H1 (cell line): ENCODE measurements around the gene ADGRA3. TPM values are rescaled to one million over a fixed set of nuclear protein-coding genes. Genes with fewer than 3 reads are reported as not detected.
A peak's percentile ranks its signal among the peaks of the same experiment; 100 is the strongest.

Source experiments
- CTCF ChIA-PET: fragments of 300-600 bp; sonication (Branson Sonifier 250); formaldehyde crosslinking; loops from one replicate; lab custom pipeline; 2021; ENCODE audit not compliant: partially characterized antibody; lab: Charles Lee
- POLR2A ChIA-PET: fragments of 300-600 bp; sonication (Branson Sonifier 250); formaldehyde crosslinking; loops from one replicate; lab custom pipeline; 2021; ENCODE audit warnings: inconsistent platforms; ENCODE audit not compliant: partially characterized antibody; lab: Charles Lee
- DNase-seq, 2 experiments: peaks; one replicate each; pipeline versions ENCODE4 v3.0.0 to v3.0.0-alpha.2; 2010 to 2022; ENCODE audit warnings: low spot score in 2 of 2, low read depth in 1 of 2, mixed read lengths in 1 of 2
- FAIRE-seq: peaks from 2 replicates; lab custom pipeline; 2011; peaks lifted over from hg19 to GRCh38; lab: Jason Lieb, UNC
- H2AFZ ChIP-seq: 2 replicates; pipeline ENCODE4 v1.8.1; 2012; ENCODE audit warnings: low read length, inconsistent platforms
- H2AK5ac ChIP-seq: 2 replicates; pipeline ENCODE4 v1.6.1; 2013; ENCODE audit warnings: low read depth, low read length
- H2BK120ac ChIP-seq: replicated peaks from 2 replicates; pipeline ENCODE3; 2013; ENCODE audit warnings: low read depth, low read length, inconsistent platforms
- H2BK12ac ChIP-seq: 2 replicates; pipeline ENCODE4 v1.6.1; 2013; ENCODE audit warnings: low read depth, low read length
- H2BK15ac ChIP-seq: 2 replicates; pipeline ENCODE4 v1.6.1; 2013; ENCODE audit warnings: low read length
- H2BK20ac ChIP-seq: 2 replicates; pipeline ENCODE4 v1.6.1; 2013; ENCODE audit warnings: low read length
- H2BK5ac ChIP-seq: 2 replicates; pipeline ENCODE4 v1.6.1; 2013; ENCODE audit warnings: low read depth, low read length
- H3K14ac ChIP-seq: 2 replicates; pipeline ENCODE4 v1.6.1; 2013; ENCODE audit warnings: inconsistent platforms; ENCODE audit not compliant: insufficient read length
- H3K18ac ChIP-seq: 2 replicates; pipeline ENCODE4 v1.6.1; 2013; ENCODE audit warnings: low read length; ENCODE audit errors: extremely low read depth
- H3K23ac ChIP-seq: 2 replicates; pipeline ENCODE4 v1.6.1; 2013; ENCODE audit warnings: inconsistent platforms; ENCODE audit not compliant: insufficient read length
- H3K23me2 ChIP-seq: 2 replicates; pipeline ENCODE4 v1.6.1; 2013; ENCODE audit warnings: low read depth, low read length
- H3K27ac ChIP-seq: 2 replicates; pipeline ENCODE4 v1.6.1; 2011; ENCODE audit warnings: low read depth, low read length, inconsistent platforms
- H3K27me3 ChIP-seq, 4 experiments: replicated peaks in 1 of 4; 1 replicate in 1 of 4; 2 replicates in 3 of 4; pipeline versions ENCODE4 v1.6.1 to v1.8.1; 2011 to 2013; ENCODE audit warnings: low read length in 3 of 4, mild to moderate bottlenecking in 3 of 4, inconsistent platforms in 2 of 4, mixed read lengths in 2 of 4, moderate library complexity in 1 of 4; ENCODE audit not compliant: control insufficient read depth in 3 of 4, insufficient read depth in 3 of 4; ENCODE audit errors: extremely low read depth in 1 of 4
- H3K36me3 ChIP-seq, 4 experiments: 2 replicates each; pipeline versions ENCODE4 v1.6.1 to v1.8.1; 2011 to 2013; ENCODE audit warnings: mild to moderate bottlenecking in 4 of 4, low read length in 3 of 4, moderate library complexity in 2 of 4, control low read depth in 1 of 4, inconsistent platforms in 1 of 4; ENCODE audit not compliant: insufficient read depth in 4 of 4, control insufficient read depth in 2 of 4
- H3K4ac ChIP-seq: replicated peaks from 2 replicates; pipeline ENCODE3; 2013; ENCODE audit warnings: low read length, low read depth, mixed read lengths, inconsistent platforms; ENCODE audit not compliant: insufficient read length
- H3K4me1 ChIP-seq, 4 experiments: replicated peaks in 1 of 4; 1 replicate in 1 of 4; 2 replicates in 3 of 4; pipeline versions ENCODE4 v1.6.1 to v1.8.1; 2011 to 2013; ENCODE audit warnings: low read length in 3 of 4, inconsistent platforms in 2 of 4, mixed read lengths in 1 of 4; ENCODE audit not compliant: insufficient read depth in 4 of 4, control insufficient read depth in 3 of 4
- H3K4me2 ChIP-seq, 2 experiments: 2 replicates each; pipeline versions ENCODE4 v1.6.1 to v1.8.1; 2011 to 2013; ENCODE audit warnings: low read depth in 2 of 2, low read length in 2 of 2, control low read depth in 1 of 2, inconsistent platforms in 1 of 2, mild to moderate bottlenecking in 1 of 2; ENCODE audit not compliant: insufficient read depth in 1 of 2
- H3K4me3 ChIP-seq, 4 experiments: fragments of 200-600, 300-600 bp in 1 of 4; sonication (generic), shearing (Covaris generic), sonication (Bioruptor Twin) in 1 of 4; 2 replicates each; pipeline versions ENCODE4 v1.5.1 to v1.8.1; 2011 to 2016; ENCODE audit warnings: low read length in 4 of 4, low read depth in 3 of 4, control low read depth in 2 of 4, inconsistent platforms in 2 of 4, mild to moderate bottlenecking in 2 of 4, mixed read lengths in 1 of 4, moderate library complexity in 1 of 4; ENCODE audit not compliant: insufficient read depth in 2 of 4; ENCODE audit errors: extremely low read depth in 1 of 4
- H3K56ac ChIP-seq: replicated peaks from 2 replicates; pipeline ENCODE3; 2013; ENCODE audit warnings: low read depth, mild to moderate bottlenecking, mixed read lengths, low read length, inconsistent platforms; ENCODE audit not compliant: insufficient read length
- H3K79me1 ChIP-seq: 2 replicates; pipeline ENCODE4 v1.6.1; 2013; ENCODE audit warnings: low read depth, low read length, control low read depth
- H3K79me2 ChIP-seq, 2 experiments: 2 replicates each; pipeline versions ENCODE4 v1.6.1 to v1.8.1; 2012 to 2013; ENCODE audit warnings: low read length in 2 of 2, mild to moderate bottlenecking in 2 of 2, inconsistent platforms in 1 of 2; ENCODE audit not compliant: insufficient read depth in 2 of 2, control insufficient read depth in 1 of 2
- H3K9ac ChIP-seq, 4 experiments: replicated peaks in 1 of 4; 1 replicate in 1 of 4; 2 replicates in 3 of 4; pipeline versions ENCODE4 v1.6.1 to v1.8.1; 2011 to 2013; ENCODE audit warnings: low read depth in 3 of 4, low read length in 3 of 4, control low read depth in 2 of 4, mild to moderate bottlenecking in 2 of 4, moderate library complexity in 2 of 4, inconsistent platforms in 1 of 4; ENCODE audit errors: extremely low read depth in 1 of 4
- H3K9me3 ChIP-seq, 2 experiments: 2 replicates each; pipeline versions ENCODE4 v1.6.1 to v1.8.1; 2012 to 2013; ENCODE audit warnings: mild to moderate bottlenecking in 2 of 2, moderate library complexity in 2 of 2, control low read depth in 1 of 2, inconsistent platforms in 1 of 2, low read depth in 1 of 2, low read length in 1 of 2, mixed read lengths in 1 of 2; ENCODE audit not compliant: insufficient read depth in 2 of 2
- H4K20me1 ChIP-seq, 2 experiments: replicated peaks in 1 of 2; 2 replicates each; pipeline versions ENCODE3 to v1.8.1; 2011 to 2013; ENCODE audit warnings: inconsistent platforms in 2 of 2, low read length in 2 of 2, mild to moderate bottlenecking in 1 of 2; ENCODE audit not compliant: insufficient read depth in 2 of 2, control insufficient read depth in 1 of 2
- H4K5ac ChIP-seq: 2 replicates; pipeline ENCODE4 v1.6.1; 2013; ENCODE audit warnings: low read length, low read depth, mixed read lengths, inconsistent platforms; ENCODE audit not compliant: insufficient read length
- H4K8ac ChIP-seq: 2 replicates; pipeline ENCODE4 v1.8.0; 2013; ENCODE audit warnings: mild to moderate bottlenecking, moderate library complexity, low read length, inconsistent platforms; ENCODE audit not compliant: insufficient read depth; ENCODE audit errors: extremely low read depth
- H4K91ac ChIP-seq: replicated peaks from 2 replicates; pipeline ENCODE3; 2013; ENCODE audit warnings: low read length, mixed read lengths, inconsistent platforms; ENCODE audit not compliant: insufficient read length
- CTCF ChIP-seq, 3 experiments: IDR thresholded peaks; 1 replicate in 2 of 3; 2 replicates in 1 of 3; pipeline versions ENCODE4 v1.5.1 to v1.6.1; 2011; ENCODE audit warnings: low read length in 3 of 3, mild to moderate bottlenecking in 3 of 3, inconsistent platforms in 2 of 3, low read depth in 1 of 3, moderate library complexity in 1 of 3; ENCODE audit not compliant: insufficient read depth in 1 of 3; ENCODE audit errors: control extremely low read depth in 1 of 3
- E2F6 ChIP-seq: IDR thresholded peaks from 2 replicates; pipeline ENCODE4 v1.6.1; 2012; ENCODE audit warnings: inconsistent platforms
- HDAC2 ChIP-seq, 2 experiments: fragments of 300-600 bp in 1 of 2; sonication (generic) in 1 of 2; IDR thresholded peaks; 2 replicates each; pipeline ENCODE4 v1.6.1; 2011 to 2012; ENCODE audit warnings: low read depth in 2 of 2, low read length in 2 of 2, mild to moderate bottlenecking in 2 of 2, moderate library complexity in 2 of 2, borderline replicate concordance in 1 of 2, inconsistent platforms in 1 of 2
- KDM1A ChIP-seq: fragments of 200-600, 300-600 bp; sonication (generic); IDR thresholded peaks from 2 replicates; pipeline ENCODE4 v1.7.1; 2016; ENCODE audit warnings: mild to moderate bottlenecking, low read length, borderline replicate concordance
- NRF1 ChIP-seq: IDR thresholded peaks from 2 replicates; pipeline ENCODE4 v1.6.1; 2011; ENCODE audit warnings: mild to moderate bottlenecking, low read depth, low read length, improper control_type of control experiment
- WGBS, 2 experiments: shearing (Covaris generic) in 1 of 2; methylation state at CpG; one replicate each; pipeline versions ENCODE4 v1.1.6 to v1.1.7; 2013 to 2015; ENCODE audit warnings: low lambda C conversion rate in 2 of 2, mixed read lengths in 2 of 2, inconsistent platforms in 1 of 2, low coverage in 1 of 2, missing lambda C conversion rate in 1 of 2; ENCODE audit not compliant: insufficient replicate concordance in 2 of 2, insufficient coverage in 1 of 2, insufficient read length in 1 of 2; ENCODE audit errors: extremely low coverage in 1 of 2, missing lambda C conversion rate in 1 of 2; 5-methylcytosine and 5-hydroxymethylcytosine counted together
- polyA plus RNA-seq, 7 experiments: library from polyadenylated mRNA; depleted of rRNA in 3 of 7; stranded (reverse) in 5 of 7; unstranded in 2 of 7; fragments of >200 nt in 5 of 7; fragments of 200-250 nt in 2 of 7; gene quantifications; 1 replicate in 5 of 7; 2 replicates in 1 of 7; 4 replicates in 1 of 7; pipeline versions ENCODE4 v1.2.1 to v1.2.3, GENCODE V29; 2011 to 2013; ENCODE audit warnings: missing spikeins in 2 of 7, mixed read lengths in 2 of 7
- total RNA-seq: library from RNA; stranded (reverse); fragmentation: NEBNext Ultra II Directional; extraction: Animal tissue kit (Norgen Biotek cat#: 25700); gene quantifications from 2 replicates; pipeline ENCODE4 v1.2.1, GENCODE V29; 2021
- TF ChIP-seq, protein P1 (sequence below): IDR thresholded peaks from 2 replicates; pipeline ENCODE4 v1.6.1; 2012; ENCODE audit warnings: inconsistent platforms

The ADGRA3 gene
- total and polyA plus RNA-seq, 2 of the 8 experiments (the other 6 are each of a cell fraction or from before 2014, with no cell fraction given), result 31.5 to 63.0 TPM

GRCh38 chr4:22435652-22436051, 80.2 kb downstream of the ADGRA3 start:
- Histone ChIP-seq H3K18ac (no peak overlapping the region), H4K8ac (no peak overlapping the region), H2AFZ (no peak overlapping the region), H3K4me2 (peak overlapping the region in 1 of 2 experiments; percentile 41; a peak in 1 of 4 replicates), H3K27me3 (no peaks in the 10 kb centered on the region), H3K23me2 (no peaks in the 10 kb centered on the region), H2BK12ac (no peak overlapping the region), H3K79me2 (peaks cover 0 to 3% of the 10 kb centered on the region in 2 experiments; a peak in 1 of 4 replicates), H3K79me1 (no peaks in the 10 kb centered on the region), H4K91ac (no peak overlapping the region), H3K14ac (no peak overlapping the region), H3K36me3 (peaks cover 0 to 14% (median 5%) of the 10 kb centered on the region in 4 experiments; a peak in 5 of 8 replicates), H3K4me3 (no peak overlapping the region), H3K56ac (no peak overlapping the region), H3K9me3 (no peaks in the 10 kb centered on the region), H4K5ac (no peak overlapping the region), H2BK15ac (no peak overlapping the region), H3K4ac (no peak overlapping the region), H2AK5ac (no peak overlapping the region), H2BK20ac (no peak overlapping the region), H2BK120ac (no peak overlapping the region), H4K20me1 (peaks cover 1 to 2% of the 10 kb centered on the region in 2 experiments), H3K23ac (no peak overlapping the region), H3K9ac (no peak overlapping the region), H3K4me1 (peaks cover 0 to 4% (median 2%) of the 10 kb centered on the region in 4 experiments; a peak in 4 of 7 replicates), H2BK5ac (no peak overlapping the region), H3K27ac (no peak overlapping the region)
- 61% methylated on average over 2 of the region's 2 CpGs; no CpG with 5 or more reads in 1 of the 2 experiments for WGBS, 2 experiments
- no peak for DNase-seq
- ChIA-PET POLR2A (interaction anchor here (1.3 kb wide), 1 partner anchor 17 kb away, joined by 3 read pairs; no protein-coding TSS in a partner anchor), CTCF (interaction anchor here (1.0 to 2.0 kb wide), 11 partner anchors 9 to 584 kb away, joined by 3 to 13 read pairs (median 4); no protein-coding TSS in a partner anchor)
- no peak for FAIRE-seq
- no peak for TF ChIP-seq KDM1A
- no peak for TF ChIP-seq E2F6
- no peak for TF ChIP-seq NRF1
- no peak for TF ChIP-seq CTCF (IDR thresholded peaks at IDR 0.05; ENCODE audit: control extremely low read depth in 1 of 3, insufficient read depth in 1 of 3, low read depth in 1 of 3, low read length in 3 of 3)
- no peak for TF ChIP-seq HDAC2 (IDR thresholded peaks at IDR 0.05; ENCODE audit: borderline replicate concordance in 1 of 2, low read depth in 2 of 2, low read length in 2 of 2)
- TF ChIP-seq, protein P1, sequence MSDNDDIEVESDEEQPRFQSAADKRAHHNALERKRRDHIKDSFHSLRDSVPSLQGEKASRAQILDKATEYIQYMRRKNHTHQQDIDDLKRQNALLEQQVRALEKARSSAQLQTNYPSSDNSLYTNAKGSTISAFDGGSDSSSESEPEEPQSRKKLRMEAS, result no peak
